ENCODE results near the gene GOLGA6L10. TPM values are rescaled to one million over a fixed set of nuclear protein-coding genes. Genes with fewer than 3 reads are reported as not detected.
"Not testable (repeated sequence)": the region's sequence is repeated elsewhere in the genome, so short reads cannot be mapped to it uniquely, and the experiment has no call there.

The GOLGA6L10 gene
- total RNA-seq, 1 donor from 2014 or later, result 1.2 TPM

GRCh38 chr15:82342632-82343374 lies 6.5 kb downstream of the GOLGA6L10 start:
- H3K4me3 ChIP-seq (ENCODE audit: low read depth, low read length); DNase-seq (ENCODE audit: low read depth): not testable (repeated sequence)
- peak; percentile 22 for TF ChIP-seq CTCF (conservative IDR thresholded peaks at IDR 0.05; ENCODE audit: low read depth, low read length)

DNA sequence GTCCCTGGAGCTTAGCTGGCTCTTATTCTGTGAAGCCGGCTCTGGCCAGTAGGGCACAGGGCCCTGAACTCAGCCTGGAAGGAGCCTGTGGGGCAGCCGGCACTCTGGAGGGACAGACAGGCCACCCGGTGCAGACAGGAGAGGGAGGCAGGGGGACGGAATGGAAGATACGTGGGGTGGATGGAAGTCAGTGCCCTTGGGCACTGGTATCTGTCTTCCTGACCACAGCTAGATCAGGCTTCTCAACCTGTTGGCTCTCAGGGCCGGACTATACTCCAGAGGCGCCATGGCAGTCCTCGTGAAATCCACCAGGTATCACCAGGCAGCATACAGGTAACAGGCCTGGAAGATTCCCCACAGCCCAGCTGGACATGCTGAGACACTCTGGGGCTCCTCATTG lies 10.7 kb downstream of the GOLGA6L10 start:
- H3K4me3 ChIP-seq (ENCODE audit: low read depth, low read length); DNase-seq (ENCODE audit: low read depth): not testable (repeated sequence)

DNA sequence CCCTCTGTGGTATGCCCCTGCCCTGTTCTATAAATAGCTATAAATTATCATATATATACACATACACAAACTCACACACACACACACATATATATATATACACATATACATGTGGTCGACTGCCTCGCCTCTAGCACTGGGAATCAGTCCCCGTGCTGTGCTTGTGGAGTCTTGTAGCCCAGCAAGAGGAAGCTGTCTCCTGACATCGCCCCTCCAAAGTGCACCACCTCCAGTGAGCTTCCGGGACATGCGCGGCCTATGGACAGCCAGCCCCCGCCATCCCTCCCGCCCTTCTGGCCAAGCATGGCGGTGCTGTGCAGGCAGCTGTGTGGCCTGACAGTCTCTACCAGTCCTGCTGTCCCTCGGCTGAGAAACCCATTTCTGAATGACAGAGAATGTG lies 11.2 kb downstream of the GOLGA6L10 start:
- H3K4me3 ChIP-seq (ENCODE audit: low read depth, low read length); DNase-seq (ENCODE audit: low read depth): not testable (repeated sequence)

DNA sequence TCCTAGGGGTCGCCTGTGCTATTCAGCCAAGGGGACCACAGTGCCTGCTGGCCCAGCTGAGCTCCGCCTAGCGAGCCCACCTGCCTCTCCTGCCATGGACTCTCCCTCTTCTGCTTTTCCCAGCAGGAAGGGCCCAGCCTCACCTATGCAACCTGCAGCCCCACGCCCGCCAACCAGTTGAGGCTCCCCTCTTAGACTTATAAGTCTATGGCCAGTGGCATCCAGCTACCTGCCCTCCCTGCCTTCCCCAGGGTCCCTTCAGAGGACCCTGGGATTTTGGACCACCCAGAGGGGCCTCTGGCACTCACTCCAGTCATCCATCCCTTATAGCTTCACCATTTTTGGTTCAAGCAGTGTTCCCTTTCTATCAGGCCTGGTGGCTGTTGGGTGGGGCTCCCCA lies 12.2 kb downstream of the GOLGA6L10 start:
- H3K4me3 ChIP-seq (ENCODE audit: low read depth, low read length); DNase-seq (ENCODE audit: low read depth): not testable (repeated sequence)

- DNase-seq (ENCODE audit: low read depth), result not testable (repeated sequence)
Observed at GRCh38 chr15:82336180-82336647, 13.1 kb downstream of the GOLGA6L10 start.

GRCh38 chr15:82335006-82335405 lies 14.3 kb downstream of the GOLGA6L10 start:
- not testable (repeated sequence) for DNase-seq (ENCODE audit: low read depth); H3K4me3 ChIP-seq (ENCODE audit: low read depth, low read length)

More at GRCh38 chr15:82336180-82336647, 13.1 kb downstream of the GOLGA6L10 start:
- H3K4me3 ChIP-seq (ENCODE audit: low read depth, low read length), result not testable (repeated sequence)

DNA sequence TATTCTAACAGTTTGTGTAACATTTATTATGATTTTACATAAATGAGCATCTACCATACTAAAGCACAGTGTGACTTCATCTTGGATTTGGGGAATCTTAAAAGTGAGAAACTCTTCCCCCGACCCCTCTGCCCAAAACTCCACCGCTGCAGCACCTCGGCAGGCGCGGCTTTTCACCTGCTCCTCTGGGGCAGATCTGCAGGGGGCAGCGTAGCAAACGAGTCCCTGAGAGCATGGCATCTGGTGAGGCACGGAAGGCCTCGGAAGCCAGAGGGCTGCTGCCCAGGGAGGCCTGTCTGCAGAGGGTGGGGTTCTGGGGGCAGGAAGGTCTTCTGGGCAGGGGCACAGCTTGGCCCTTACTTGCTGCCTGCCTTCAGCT lies 14.7 kb downstream of the GOLGA6L10 start:
- not testable (repeated sequence) for H3K4me3 ChIP-seq (ENCODE audit: low read depth, low read length); DNase-seq (ENCODE audit: low read depth)

GRCh38 chr15:82333603-82334553 lies 15.4 kb downstream of the GOLGA6L10 start:
- not testable (repeated sequence) for H3K4me3 ChIP-seq (ENCODE audit: low read depth, low read length); DNase-seq (ENCODE audit: low read depth)

DNA sequence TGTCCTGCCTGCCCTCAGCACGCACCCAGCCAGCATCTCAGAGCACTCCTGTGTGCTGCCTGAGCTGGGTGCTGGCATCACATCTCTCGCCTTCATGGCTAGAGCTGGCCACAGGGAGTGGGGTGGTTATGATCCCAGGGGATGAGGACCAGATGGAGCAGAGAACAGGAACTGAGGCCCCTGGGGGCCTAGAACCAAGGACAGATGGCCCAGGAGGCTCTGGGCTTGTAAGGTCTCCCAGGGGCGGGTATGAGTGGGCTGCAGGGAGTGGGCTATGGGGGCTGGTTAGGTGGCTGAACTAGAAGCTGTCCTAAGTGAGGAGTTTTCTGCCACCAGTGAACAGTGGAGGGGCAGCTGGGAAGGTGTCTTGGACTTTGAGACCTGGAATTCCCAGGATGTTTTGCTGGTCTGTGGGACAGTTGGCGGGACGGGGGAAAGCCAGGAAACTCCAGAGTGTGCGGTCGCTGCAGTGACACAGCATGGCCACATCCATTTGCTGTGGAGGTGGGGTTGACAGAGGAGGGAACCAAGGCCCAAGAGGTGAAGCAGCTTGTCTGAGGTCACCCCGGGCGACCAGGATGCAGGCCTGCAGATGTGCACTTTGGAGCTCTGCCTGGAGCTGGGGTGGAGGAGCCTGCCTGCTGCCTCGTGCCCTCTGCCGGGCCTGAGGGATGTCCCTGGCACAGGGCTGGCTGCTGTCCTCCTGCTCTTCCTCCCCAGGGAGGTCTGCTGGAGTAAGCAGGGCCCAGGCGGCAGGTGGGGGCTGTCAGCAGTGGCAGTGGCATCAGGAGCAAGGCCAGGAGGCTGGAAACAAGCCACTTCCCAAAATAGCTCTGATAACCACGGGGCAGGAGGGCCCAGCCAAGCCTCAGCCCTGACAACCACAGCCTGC lies 16.3 kb downstream of the GOLGA6L10 start:
- DNase-seq (ENCODE audit: low read depth); H3K4me3 ChIP-seq (ENCODE audit: low read depth, low read length): not testable (repeated sequence)

- DNase-seq (ENCODE audit: low read depth); H3K4me3 ChIP-seq (ENCODE audit: low read depth, low read length): not testable (repeated sequence)
Observed at GRCh38 chr15:82331576-82332304, 17.5 kb downstream of the GOLGA6L10 start.

GRCh38 chr15:82330921-82331320 lies 18.4 kb downstream of the GOLGA6L10 start:
- DNase-seq (ENCODE audit: low read depth), result not testable (repeated sequence)

GRCh38 chr15:82329039-82329438 lies 20.2 kb downstream of the GOLGA6L10 start:
- not testable (repeated sequence) for H3K4me3 ChIP-seq (ENCODE audit: low read depth, low read length); DNase-seq (ENCODE audit: low read depth)

More at GRCh38 chr15:82330921-82331320, 18.4 kb downstream of the GOLGA6L10 start:
- H3K4me3 ChIP-seq (ENCODE audit: low read depth, low read length), result not testable (repeated sequence)

DNA sequence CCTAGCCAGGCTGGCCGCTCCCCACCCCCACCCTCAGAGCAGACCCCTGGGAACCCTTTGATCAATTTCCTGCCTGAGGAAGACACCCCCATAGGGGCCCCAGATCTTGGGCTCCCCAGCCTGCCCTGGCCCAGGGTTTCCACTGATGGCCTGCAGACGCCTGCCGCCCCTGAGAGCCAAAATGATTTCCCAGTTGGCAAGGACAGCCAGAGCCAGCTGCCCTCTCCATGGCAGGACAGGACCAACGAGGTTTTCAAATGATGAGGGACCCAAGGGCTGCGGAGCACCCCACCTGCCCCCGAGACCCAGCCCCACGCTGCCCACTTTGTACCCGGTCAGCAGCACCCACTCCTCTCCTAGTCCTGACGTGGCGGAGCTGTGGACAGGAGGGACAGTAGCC lies 21.9 kb downstream of the GOLGA6L10 start:
- DNase-seq (ENCODE audit: low read depth); H3K4me3 ChIP-seq (ENCODE audit: low read depth, low read length): not testable (repeated sequence)

- not testable (repeated sequence) for H3K4me3 ChIP-seq (ENCODE audit: low read depth, low read length); DNase-seq (ENCODE audit: low read depth)
Observed at GRCh38 chr15:82326896-82327295, 22.4 kb downstream of the GOLGA6L10 start.

DNA sequence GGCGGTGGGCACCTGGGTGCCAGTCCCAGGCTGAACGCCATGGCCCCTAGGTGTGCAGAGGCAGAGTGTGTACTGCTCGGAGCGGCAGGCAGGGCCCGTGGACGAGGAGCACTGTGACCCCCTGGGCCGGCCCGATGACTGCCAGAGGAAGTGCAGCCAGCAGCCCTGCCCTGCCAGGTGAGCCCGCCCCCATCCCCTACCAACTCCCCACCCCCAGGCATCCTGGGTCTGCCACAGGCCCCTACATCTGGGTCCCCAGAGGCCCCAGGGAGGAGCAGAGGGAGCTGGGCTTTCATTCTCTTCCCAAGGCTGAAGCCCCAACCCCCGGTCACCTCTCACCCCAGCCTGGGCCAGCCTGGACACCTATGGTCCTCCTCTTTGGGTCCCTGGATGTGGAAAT lies 23.6 kb downstream of the GOLGA6L10 start:
- not testable (repeated sequence) for H3K4me3 ChIP-seq (ENCODE audit: low read depth, low read length)

DNA sequence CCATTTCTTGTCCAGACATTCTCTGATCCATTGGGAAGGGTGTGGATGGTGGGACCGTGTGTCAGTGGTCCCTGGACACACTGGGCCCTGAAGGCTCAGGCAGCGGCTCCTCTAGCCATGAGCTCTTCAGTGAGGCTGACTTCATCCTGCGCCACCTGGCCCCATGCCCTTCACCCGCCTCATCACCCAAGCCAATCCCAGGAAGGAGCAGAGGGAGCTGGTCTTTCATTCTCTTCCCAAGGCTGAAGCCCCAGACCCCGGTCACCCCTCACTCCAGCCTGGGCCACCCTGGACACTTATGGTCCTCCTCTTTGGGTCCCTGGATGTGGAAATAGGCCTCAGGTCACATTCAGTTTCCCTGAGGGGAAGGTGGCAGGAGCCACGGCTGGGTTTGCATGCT lies 24.4 kb downstream of the GOLGA6L10 start:
- DNase-seq (ENCODE audit: low read depth); H3K4me3 ChIP-seq (ENCODE audit: low read depth, low read length): not testable (repeated sequence)

More for the DNA sequence above, 23.6 kb downstream of the GOLGA6L10 start:
- DNase-seq (ENCODE audit: low read depth), result not testable (repeated sequence)
